Panc1 (cell line): ENCODE data around the gene MOB1A. TPM values are rescaled to one million over a fixed set of nuclear protein-coding genes. Genes with fewer than 3 reads are reported as not detected.
A peak's percentile ranks its signal among the peaks of the same experiment; 100 is the strongest.

ENCODE experiments used
- ATAC-seq: fragments of 200-7000 bp; cut with Tn5 transposase; 2 replicates; pipeline ENCODE4 v1.9.1; 2020; ENCODE audit warnings: mild to moderate bottlenecking, moderate library complexity
- BruUV-seq: library from RNA; stranded (reverse); fragments of 400-500 nt; replicated peaks from 2 replicates; lab custom pipeline; 2021; lab: Mats Ljungman, UMichigan
- CTCF ChIA-PET: fragments of 300-600 bp; sonication (Branson Sonifier 250); formaldehyde crosslinking; loops from one replicate; lab custom pipeline; 2022; ENCODE audit warnings: antibody characterized with exemption; lab: Charles Lee
- POLR2A ChIA-PET: fragments of 300-600 bp; sonication (Branson Sonifier 250); formaldehyde crosslinking; loops from one replicate; lab custom pipeline; 2022; ENCODE audit warnings: antibody characterized with exemption; lab: Charles Lee
- DNase-seq: peaks from one replicate; pipeline ENCODE4 v3.0.0-alpha.2; 2010; ENCODE audit warnings: low read depth, low spot score
- H3K27ac ChIP-seq: 2 replicates; pipeline ENCODE4 v1.5.1; 2011; ENCODE audit warnings: mild to moderate bottlenecking, low read length, inconsistent platforms
- H3K27me3 ChIP-seq: fragments of 200-500 bp; sonication (Bioruptor generic); 2 replicates; pipeline ENCODE4 v1.6.0; 2014; ENCODE audit warnings: low read length, inconsistent platforms; ENCODE audit not compliant: control insufficient read depth, insufficient read depth
- H3K36me3 ChIP-seq: fragments of 200-500 bp; sonication (Bioruptor generic); 2 replicates; pipeline ENCODE4 v1.5.1; 2014; ENCODE audit warnings: inconsistent platforms, mild to moderate bottlenecking, low read length, moderate library complexity; ENCODE audit not compliant: control insufficient read depth, insufficient read depth
- H3K4me1 ChIP-seq: 2 replicates; pipeline ENCODE4 v1.5.1; 2011; ENCODE audit warnings: inconsistent platforms, mild to moderate bottlenecking, low read length, moderate library complexity; ENCODE audit not compliant: control insufficient read depth, insufficient read depth
- H3K4me3 ChIP-seq, 2 experiments: 2 replicates each; pipeline ENCODE4 v1.5.1; 2011 to 2012; ENCODE audit warnings: low read depth in 2 of 2, low read length in 2 of 2, mild to moderate bottlenecking in 2 of 2, inconsistent platforms in 1 of 2, moderate library complexity in 1 of 2
- H3K9me3 ChIP-seq: fragments of 200-500 bp; sonication (Bioruptor generic); 2 replicates; pipeline ENCODE4 v1.5.1; 2014; ENCODE audit warnings: low read depth, mild to moderate bottlenecking, inconsistent platforms, low read length, moderate library complexity; ENCODE audit not compliant: control insufficient read depth, insufficient read depth
- POLR2AphosphoS5 ChIP-seq: IDR thresholded peaks from 2 replicates; pipeline ENCODE4 v1.6.1; 2012; ENCODE audit warnings: mild to moderate bottlenecking, low read depth, low read length, moderate library complexity
- SIN3A ChIP-seq: IDR thresholded peaks from 2 replicates; pipeline ENCODE4 v1.6.1; 2012; ENCODE audit warnings: low read depth, mild to moderate bottlenecking, low read length, moderate library complexity, borderline replicate concordance; ENCODE audit not compliant: insufficient read depth
- TCF7L2 ChIP-seq: IDR thresholded peaks from 2 replicates; pipeline ENCODE4 v1.6.1; 2011; ENCODE audit warnings: mild to moderate bottlenecking, low read depth, low read length, inconsistent platforms
- in situ Hi-C: cut with HindIII; loops from 2 replicates; pipeline ENCODE4 v1.10.0; 2016; ENCODE audit warnings: low sequenced_read_pairs, low pct_unique_long_range_greater_than_20kb
- intact Hi-C: fragments of 100-400 bp; cut with micrococcal nuclease; formaldehyde crosslinking; loops from one replicate; pipeline ENCODE4 v1.10.0; 2022; ENCODE audit not compliant: unreplicated experiment
- total RNA-seq: library from RNA; stranded (reverse); gene quantifications from one replicate; pipeline ENCODE4 v1.2.1, GENCODE V29; 2021; ENCODE audit not compliant: unreplicated experiment
- TF ChIP-seq, protein P1 (sequence below), 2 experiments: IDR thresholded peaks; 2 replicates each; pipeline ENCODE4 v1.6.1; 2011 to 2012; ENCODE audit warnings: low read depth in 2 of 2, control low read depth in 1 of 2, low read length in 1 of 2, mild to moderate bottlenecking in 1 of 2, moderate library complexity in 1 of 2; ENCODE audit not compliant: insufficient read depth in 1 of 2
- TF ChIP-seq, protein P2 (sequence below): fragments of 450-650 bp; IDR thresholded peaks from 2 replicates; pipeline ENCODE4 v1.5.1; 2017; ENCODE audit warnings: mild to moderate bottlenecking

MOB1A gene
- total RNA-seq, 1 experiment from 2014 or later: 184 TPM

DNA sequence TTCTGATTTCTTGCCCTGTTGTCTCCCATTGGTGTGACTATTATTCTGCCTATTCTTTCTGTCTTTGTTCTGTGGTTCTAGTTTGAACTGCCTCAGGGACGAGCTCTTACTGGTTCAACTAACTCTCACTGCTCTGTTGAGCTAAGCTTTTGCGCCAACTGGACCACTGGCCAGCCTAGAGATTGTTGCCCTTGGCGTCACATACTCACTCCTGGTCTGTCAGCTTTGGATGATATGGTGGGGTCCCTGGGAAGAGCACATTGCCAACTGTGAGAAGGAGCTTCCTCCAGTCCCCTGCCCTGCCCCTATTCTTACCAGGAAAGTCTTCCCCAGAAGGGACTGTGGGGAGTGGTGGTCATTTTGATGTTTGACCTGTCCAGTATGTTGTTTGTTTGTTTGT lies 25.8 kb upstream of the MOB1A start:
- BruUV-seq: no TSS peak
- intact Hi-C loops (no loop called here), in situ Hi-C loops (no loop called here)
- TF ChIP-seq, protein P1, sequence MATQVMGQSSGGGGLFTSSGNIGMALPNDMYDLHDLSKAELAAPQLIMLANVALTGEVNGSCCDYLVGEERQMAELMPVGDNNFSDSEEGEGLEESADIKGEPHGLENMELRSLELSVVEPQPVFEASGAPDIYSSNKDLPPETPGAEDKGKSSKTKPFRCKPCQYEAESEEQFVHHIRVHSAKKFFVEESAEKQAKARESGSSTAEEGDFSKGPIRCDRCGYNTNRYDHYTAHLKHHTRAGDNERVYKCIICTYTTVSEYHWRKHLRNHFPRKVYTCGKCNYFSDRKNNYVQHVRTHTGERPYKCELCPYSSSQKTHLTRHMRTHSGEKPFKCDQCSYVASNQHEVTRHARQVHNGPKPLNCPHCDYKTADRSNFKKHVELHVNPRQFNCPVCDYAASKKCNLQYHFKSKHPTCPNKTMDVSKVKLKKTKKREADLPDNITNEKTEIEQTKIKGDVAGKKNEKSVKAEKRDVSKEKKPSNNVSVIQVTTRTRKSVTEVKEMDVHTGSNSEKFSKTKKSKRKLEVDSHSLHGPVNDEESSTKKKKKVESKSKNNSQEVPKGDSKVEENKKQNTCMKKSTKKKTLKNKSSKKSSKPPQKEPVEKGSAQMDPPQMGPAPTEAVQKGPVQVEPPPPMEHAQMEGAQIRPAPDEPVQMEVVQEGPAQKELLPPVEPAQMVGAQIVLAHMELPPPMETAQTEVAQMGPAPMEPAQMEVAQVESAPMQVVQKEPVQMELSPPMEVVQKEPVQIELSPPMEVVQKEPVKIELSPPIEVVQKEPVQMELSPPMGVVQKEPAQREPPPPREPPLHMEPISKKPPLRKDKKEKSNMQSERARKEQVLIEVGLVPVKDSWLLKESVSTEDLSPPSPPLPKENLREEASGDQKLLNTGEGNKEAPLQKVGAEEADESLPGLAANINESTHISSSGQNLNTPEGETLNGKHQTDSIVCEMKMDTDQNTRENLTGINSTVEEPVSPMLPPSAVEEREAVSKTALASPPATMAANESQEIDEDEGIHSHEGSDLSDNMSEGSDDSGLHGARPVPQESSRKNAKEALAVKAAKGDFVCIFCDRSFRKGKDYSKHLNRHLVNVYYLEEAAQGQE (IDR thresholded peaks at IDR 0.05; ENCODE audit: insufficient read depth in 1 of 2, low read depth in 2 of 2, low read length in 1 of 2): no peak
- ATAC-seq (no peak), DNase-seq (no peak)
- Histone ChIP-seq H3K4me3 (no peak overlapping the region), H3K27ac (peak overlapping the region; percentile 30; the same call in 1 of the 2 replicates), H3K9me3 (no peaks in the 10 kb centered on the region), H3K4me1 (peaks cover 53% of the 10 kb centered on the region), H3K36me3 (peaks cover 8% of the 10 kb centered on the region), H3K27me3 (no peaks in the 10 kb centered on the region)
- CTCF ChIA-PET: no interaction called here
- POLR2A ChIA-PET: interaction anchor here (1.2 kb wide), 1 partner anchor 26 kb away, joined by 4 read pairs; the partner anchor contains the start of gene MOB1A

DNA sequence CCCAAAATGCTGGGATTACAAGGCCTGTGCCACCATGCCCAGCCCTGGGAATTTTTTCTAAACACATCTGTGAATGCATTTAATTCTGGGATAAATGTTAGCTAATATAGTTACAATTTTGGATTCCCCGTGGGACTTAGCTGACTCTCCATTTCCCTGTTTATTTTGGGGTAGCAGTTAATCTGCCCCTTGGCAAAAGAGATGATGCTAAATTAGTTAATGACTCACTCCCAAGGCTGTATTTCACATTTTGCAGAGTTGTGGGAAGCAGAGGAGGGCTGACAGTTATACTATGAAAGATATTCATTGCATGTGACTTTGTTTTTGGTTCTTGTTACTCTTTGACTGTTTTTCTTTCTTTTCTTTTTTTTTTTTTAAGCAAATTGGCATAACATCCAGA lies 22.9 kb upstream of the MOB1A start:
- Histone ChIP-seq H3K4me1 (peaks cover 55% of the 10 kb centered on the region), H3K27me3 (no peaks in the 10 kb centered on the region), H3K9me3 (no peaks in the 10 kb centered on the region), H3K27ac (no peak overlapping the region), H3K36me3 (peaks cover 6% of the 10 kb centered on the region), H3K4me3 (peak overlapping the region; percentile 63 to 99)
- TF ChIP-seq SIN3A: no peak
- TF ChIP-seq TCF7L2: no peak
- TF ChIP-seq, protein P1 (IDR thresholded peaks at IDR 0.05; ENCODE audit: insufficient read depth in 1 of 2, low read depth in 2 of 2, low read length in 1 of 2): no peak
- TF ChIP-seq, protein P2, sequence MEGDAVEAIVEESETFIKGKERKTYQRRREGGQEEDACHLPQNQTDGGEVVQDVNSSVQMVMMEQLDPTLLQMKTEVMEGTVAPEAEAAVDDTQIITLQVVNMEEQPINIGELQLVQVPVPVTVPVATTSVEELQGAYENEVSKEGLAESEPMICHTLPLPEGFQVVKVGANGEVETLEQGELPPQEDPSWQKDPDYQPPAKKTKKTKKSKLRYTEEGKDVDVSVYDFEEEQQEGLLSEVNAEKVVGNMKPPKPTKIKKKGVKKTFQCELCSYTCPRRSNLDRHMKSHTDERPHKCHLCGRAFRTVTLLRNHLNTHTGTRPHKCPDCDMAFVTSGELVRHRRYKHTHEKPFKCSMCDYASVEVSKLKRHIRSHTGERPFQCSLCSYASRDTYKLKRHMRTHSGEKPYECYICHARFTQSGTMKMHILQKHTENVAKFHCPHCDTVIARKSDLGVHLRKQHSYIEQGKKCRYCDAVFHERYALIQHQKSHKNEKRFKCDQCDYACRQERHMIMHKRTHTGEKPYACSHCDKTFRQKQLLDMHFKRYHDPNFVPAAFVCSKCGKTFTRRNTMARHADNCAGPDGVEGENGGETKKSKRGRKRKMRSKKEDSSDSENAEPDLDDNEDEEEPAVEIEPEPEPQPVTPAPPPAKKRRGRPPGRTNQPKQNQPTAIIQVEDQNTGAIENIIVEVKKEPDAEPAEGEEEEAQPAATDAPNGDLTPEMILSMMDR: no peak
- no peak for TF ChIP-seq POLR2AphosphoS5
- ChIA-PET POLR2A (interaction anchor here (0.6 to 0.7 kb wide), 2 partner anchors 16 to 22 kb away, joined by 4 read pairs; no protein-coding TSS in a partner anchor), CTCF (no interaction called here)
- intact Hi-C loops: no loop called here
- DNase-seq (no peak), ATAC-seq (no peak)
- in situ Hi-C loops: no loop called here
- BruUV-seq: no TSS peak
